Effector memory CD4-positive, alpha-beta T cell (primary cell): ENCODE measurements around the gene FXYD5.
A peak's percentile ranks its signal among the peaks of the same experiment; 100 is the strongest.

Source experiments
- DNase-seq, 3 donors: peaks; one replicate each; pipeline ENCODE4 v3.0.0-alpha.2; 2020
- H3K27ac ChIP-seq: 2 replicates; pipeline ENCODE4 v1.7.0; 2013; ENCODE audit warnings: mild to moderate bottlenecking, low read length, moderate library complexity; ENCODE audit not compliant: insufficient read depth, poor library complexity, severe bottlenecking
- H3K27me3 ChIP-seq: replicated peaks from 2 replicates; pipeline ENCODE4 v1.7.0; 2013; ENCODE audit warnings: mild to moderate bottlenecking, low read length; ENCODE audit not compliant: insufficient read depth, control insufficient read depth, poor library complexity, severe bottlenecking
- H3K36me3 ChIP-seq: 2 replicates; pipeline ENCODE4 v1.7.0; 2013; ENCODE audit warnings: mild to moderate bottlenecking, low read length, moderate library complexity; ENCODE audit not compliant: control insufficient read depth, insufficient read depth
- H3K4me1 ChIP-seq: 2 replicates; pipeline ENCODE4 v1.7.0; 2013; ENCODE audit warnings: low read length, mild to moderate bottlenecking; ENCODE audit not compliant: control insufficient read depth, insufficient read depth, poor library complexity, severe bottlenecking
- H3K4me3 ChIP-seq: 2 replicates; pipeline ENCODE4 v1.7.0; 2013; ENCODE audit warnings: low read length, low read depth, mild to moderate bottlenecking; ENCODE audit not compliant: insufficient read depth, poor library complexity, severe bottlenecking
- H3K9me3 ChIP-seq: 2 replicates; pipeline ENCODE4 v1.7.0; 2013; ENCODE audit warnings: mild to moderate bottlenecking, low read length, moderate library complexity; ENCODE audit not compliant: control insufficient read depth

The FXYD5 gene

GRCh38 chr19:35155981-35156672, 1.6 kb downstream of the FXYD5 start:
- no peak for DNase-seq
- Histone ChIP-seq H3K4me1 (peaks cover 32% of the 10 kb centered on the region), H3K4me3 (peak overlapping the region; percentile 99), H3K9me3 (no peaks in the 10 kb centered on the region), H3K27ac (peak overlapping the region; percentile 93), H3K36me3 (peaks cover 50% of the 10 kb centered on the region), H3K27me3 (no peaks in the 10 kb centered on the region)

DNA sequence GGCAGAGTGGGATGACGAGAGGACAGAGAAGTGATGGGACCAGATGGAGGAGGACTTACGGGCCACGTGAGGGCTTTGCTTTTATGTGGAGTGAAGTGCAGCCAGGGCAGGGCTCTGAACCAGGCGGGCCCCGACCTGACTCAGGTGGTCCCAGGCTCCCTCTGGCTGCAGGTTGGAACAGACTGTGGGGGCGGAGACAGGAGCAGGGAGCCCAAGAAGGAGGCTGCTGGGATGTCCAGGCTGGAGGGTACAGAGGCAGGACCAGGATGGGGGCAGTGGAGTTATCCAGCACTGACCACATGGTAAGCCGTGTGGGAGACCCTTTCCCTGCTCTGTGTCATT, 2.1 kb downstream of the FXYD5 start:
- Histone ChIP-seq H3K4me3 (peak overlapping the region; percentile 15), H3K36me3 (peaks cover 55% of the 10 kb centered on the region), H3K27me3 (no peaks in the 10 kb centered on the region), H3K9me3 (no peaks in the 10 kb centered on the region), H3K27ac (peak overlapping the region; percentile 93), H3K4me1 (peaks cover 32% of the 10 kb centered on the region)
- DNase-seq: no peak

DNA sequence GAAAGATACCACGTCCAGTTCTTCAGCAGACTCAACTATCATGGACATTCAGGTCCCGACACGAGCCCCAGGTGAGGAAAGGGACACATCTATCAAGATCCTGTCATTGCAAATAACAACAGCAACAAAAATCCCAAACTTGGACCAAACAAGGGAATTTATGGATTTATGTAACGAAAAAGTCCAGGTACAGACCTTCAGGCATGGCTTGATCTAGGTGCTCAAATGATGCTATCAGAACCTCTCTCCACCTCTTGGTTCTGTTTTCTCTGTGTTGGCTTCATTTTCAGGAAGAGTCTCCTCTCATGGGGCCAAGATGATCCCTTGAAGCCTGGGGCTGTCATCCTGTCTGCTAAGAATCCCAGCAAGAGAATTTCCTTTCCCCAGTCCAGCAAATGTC, 2.9 kb downstream of the FXYD5 start:
- Histone ChIP-seq H3K4me1 (peaks cover 32% of the 10 kb centered on the region), H3K27ac (peak overlapping the region; percentile 19), H3K27me3 (no peaks in the 10 kb centered on the region), H3K4me3 (no peak overlapping the region), H3K36me3 (peaks cover 63% of the 10 kb centered on the region), H3K9me3 (no peaks in the 10 kb centered on the region)
- no peak for DNase-seq

DNA sequence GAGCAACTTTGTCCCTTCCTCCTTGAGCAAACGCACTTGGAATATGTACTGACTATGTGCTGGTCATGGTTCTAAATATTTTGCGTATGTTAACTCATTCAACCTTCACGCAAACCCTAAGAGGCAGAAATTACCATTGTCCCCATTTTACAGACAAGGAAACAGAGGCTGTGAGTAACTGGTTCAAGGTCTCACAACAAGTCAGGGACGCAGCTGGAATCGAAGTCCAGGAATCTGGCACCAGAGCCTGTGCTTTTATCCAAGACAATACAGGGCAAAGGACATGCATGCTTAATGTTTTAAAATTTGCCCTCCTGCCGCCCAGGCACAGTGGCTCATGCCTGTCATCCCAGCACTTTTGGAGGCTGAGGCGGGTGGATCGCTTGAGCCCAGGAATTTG, 5.1 kb downstream of the FXYD5 start:
- H3K4me1 ChIP-seq: peaks cover 23% of the 10 kb centered on the region
- H3K9me3 ChIP-seq: no peaks in the 10 kb centered on the region
- H3K36me3 ChIP-seq: peaks cover 85% of the 10 kb centered on the region
- no peak overlapping the region for H3K27ac ChIP-seq
- H3K4me3 ChIP-seq: no peak overlapping the region
- H3K27me3 ChIP-seq: no peaks in the 10 kb centered on the region
- no peak for DNase-seq

DNA sequence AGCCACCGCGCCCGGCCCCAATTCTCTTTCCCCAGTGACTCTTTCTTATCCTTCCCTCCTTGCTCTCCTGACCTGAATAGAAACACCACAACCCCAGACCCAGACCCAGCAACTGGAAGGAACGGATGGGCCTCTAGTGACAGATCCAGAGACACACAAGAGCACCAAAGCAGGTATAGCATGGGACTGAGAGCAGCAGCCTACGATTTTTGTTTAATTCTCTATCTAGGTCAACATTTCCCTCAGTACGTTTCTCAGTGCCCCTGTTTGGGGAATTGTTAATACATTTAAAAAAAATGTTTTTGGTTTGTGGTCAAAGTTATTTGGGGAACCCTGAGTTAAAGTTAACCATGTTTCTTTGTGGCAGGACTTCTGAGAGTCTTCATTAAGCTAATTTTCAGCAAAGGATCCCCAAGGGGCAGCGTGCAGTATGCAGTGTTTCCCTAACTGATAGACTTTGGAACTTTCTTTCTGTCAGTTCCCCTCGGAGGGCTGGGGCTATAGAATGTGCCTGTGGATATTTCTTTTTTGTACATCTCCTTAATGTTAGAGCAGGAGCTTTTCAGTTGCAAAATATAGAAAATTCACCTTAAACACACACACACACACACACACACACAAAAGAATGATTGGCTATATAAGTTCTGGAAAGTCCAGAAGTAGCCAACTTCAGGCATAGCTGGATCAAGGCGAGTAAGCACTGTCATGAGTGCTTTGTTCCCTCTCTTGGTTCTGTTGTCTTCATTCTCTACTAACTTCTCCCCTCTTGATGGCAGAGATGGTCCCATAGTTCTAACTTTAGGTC, 6.3 kb downstream of the FXYD5 start:
- Histone ChIP-seq H3K27ac (no peak overlapping the region), H3K36me3 (peaks cover 96% of the 10 kb centered on the region), H3K4me3 (no peak overlapping the region), H3K4me1 (peaks cover 19% of the 10 kb centered on the region), H3K9me3 (peaks cover 5% of the 10 kb centered on the region), H3K27me3 (no peaks in the 10 kb centered on the region)
- DNase-seq: no peak

DNA sequence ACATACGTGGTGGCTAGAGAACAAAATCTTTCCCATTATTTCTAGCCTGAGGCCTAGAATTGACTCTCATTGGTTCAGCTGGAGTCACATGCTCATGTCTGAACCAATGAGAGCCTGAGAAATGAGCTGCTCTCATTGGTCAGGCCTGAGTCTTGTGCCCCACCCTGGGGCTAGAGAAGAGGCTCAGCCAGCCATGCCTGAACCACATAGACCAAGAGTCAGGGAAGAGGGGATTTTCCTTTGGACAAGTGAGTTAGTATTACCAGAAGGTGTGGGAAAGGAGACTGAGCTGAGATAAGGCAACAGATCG, 6.9 kb downstream of the FXYD5 start:
- Histone ChIP-seq H3K27ac (no peak overlapping the region), H3K4me1 (peaks cover 14% of the 10 kb centered on the region), H3K27me3 (no peaks in the 10 kb centered on the region), H3K9me3 (peaks cover 10% of the 10 kb centered on the region), H3K36me3 (peaks cover 96% of the 10 kb centered on the region), H3K4me3 (no peak overlapping the region)
- no peak for DNase-seq

DNA sequence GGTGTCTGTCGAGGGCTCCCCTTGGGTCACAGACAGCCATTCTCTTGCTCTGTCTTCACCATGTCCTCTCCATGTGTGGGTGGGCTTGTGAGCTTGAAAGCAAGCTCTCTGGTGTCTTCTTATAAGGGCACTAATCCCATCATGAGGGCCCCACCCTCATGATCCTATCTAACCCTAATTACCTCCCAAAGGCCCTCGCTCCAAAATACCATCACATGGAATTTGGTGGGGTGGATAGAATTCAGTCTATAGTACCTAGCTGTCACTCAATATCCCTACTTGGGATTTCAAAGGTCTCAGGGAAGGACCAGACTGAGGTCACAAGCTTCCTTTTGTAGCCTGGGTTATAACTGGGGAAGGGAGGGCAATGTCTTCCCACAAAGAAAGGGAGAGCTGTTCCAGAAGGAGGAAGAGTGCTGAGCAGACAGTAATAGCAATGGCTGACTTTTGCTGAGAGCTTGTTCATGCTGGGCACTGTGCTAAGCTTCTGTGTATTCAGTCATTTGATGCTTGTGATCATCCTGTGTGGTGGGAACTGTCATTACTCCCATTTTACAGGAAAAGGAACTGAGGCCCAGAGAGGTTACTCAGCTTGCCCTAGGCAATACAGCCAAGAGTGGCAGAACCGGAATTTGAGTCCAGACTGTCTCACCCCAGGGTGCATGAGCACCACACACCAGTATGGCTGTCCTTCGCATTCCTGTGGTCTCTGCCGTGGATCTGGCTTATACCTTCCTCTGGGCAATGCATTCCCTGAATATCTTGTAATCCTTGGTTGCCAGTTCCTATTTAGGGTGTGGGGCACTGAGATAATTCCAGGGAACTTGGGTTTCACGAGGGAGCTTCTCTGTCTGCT, 8.2 kb downstream of the FXYD5 start:
- no peak for DNase-seq
- H3K27ac ChIP-seq: peak overlapping the region; percentile 12
- H3K36me3 ChIP-seq: peaks cover 93% of the 10 kb centered on the region
- no peak overlapping the region for H3K4me3 ChIP-seq
- peaks cover 10% of the 10 kb centered on the region for H3K9me3 ChIP-seq
- no peaks in the 10 kb centered on the region for H3K27me3 ChIP-seq
- H3K4me1 ChIP-seq: peaks cover 17% of the 10 kb centered on the region

- Histone ChIP-seq H3K4me1 (peaks cover 18% of the 10 kb centered on the region), H3K27me3 (no peaks in the 10 kb centered on the region), H3K9me3 (peaks cover 10% of the 10 kb centered on the region), H3K27ac (no peak overlapping the region), H3K4me3 (no peak overlapping the region), H3K36me3 (peaks cover 89% of the 10 kb centered on the region)
- no peak for DNase-seq
These were observed 9.9 kb downstream of the FXYD5 start for GRCh38 chr19:35164418-35164817.

- Histone ChIP-seq H3K36me3 (peaks cover 89% of the 10 kb centered on the region), H3K27ac (no peak overlapping the region)
These were observed 10.9 kb downstream of the FXYD5 start for GRCh38 chr19:35165200-35166058.

More at GRCh38 chr19:35165200-35166058, 10.9 kb downstream of the FXYD5 start:
- Histone ChIP-seq H3K4me1 (peaks cover 18% of the 10 kb centered on the region), H3K27me3 (no peaks in the 10 kb centered on the region), H3K4me3 (no peak overlapping the region), H3K9me3 (peaks cover 10% of the 10 kb centered on the region)
- DNase-seq: no peak
